DLD1 (cell line): ENCODE data around the gene BRD9.
"Not testable (repeated sequence)": the region's sequence is repeated elsewhere in the genome, so short reads cannot be mapped to it uniquely, and the experiment has no call there.

Experiments used
- in situ Hi-C: cut with HindIII; loops from 2 replicates; pipeline ENCODE4 v1.10.0; 2017; ENCODE audit warnings: low sequenced_read_pairs

BRD9 gene

DNA sequence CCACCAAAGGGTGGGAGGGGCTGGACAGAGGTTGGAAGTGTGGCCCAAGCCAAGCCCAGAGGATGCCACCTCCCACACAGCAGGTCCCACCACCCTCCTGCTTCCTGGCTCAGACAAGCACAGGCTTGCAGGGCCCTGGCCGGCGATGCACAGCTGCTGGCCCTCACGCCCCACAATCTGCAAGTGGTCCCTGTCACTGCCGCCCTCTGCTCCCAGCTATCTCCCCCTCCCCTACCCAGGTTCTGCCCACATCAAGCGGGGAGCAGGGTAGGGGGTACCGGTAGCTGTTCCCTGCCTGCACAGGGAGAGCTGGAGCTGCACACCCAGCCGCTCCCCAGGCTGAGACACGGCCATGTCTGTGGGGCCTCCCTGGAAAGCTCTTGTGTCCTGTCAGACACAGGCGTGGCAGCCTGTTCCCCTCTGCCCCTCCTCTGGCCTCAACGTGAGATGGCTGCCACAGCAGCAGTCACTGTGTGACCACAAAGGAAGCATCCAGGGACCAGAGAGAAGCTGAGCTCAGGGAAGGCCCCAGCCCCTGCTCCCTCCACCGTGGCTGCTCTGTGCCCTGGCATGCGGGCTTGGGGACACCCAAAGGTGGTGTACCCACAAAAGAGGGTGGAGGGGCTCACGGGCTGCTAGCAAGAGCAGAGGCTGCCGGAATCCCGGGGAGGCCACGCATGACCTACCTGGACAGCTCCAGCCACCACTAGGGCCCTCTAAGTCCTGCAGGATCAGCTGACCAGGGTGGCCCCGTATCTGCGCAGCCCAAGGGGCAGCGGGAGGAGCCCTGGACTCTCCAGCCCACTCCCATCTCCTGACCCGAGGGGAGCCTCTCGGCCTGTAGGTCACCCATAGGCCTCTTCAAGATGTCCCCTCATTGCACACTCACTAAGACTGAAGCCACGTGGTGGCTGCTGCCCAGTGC lies 30.9 kb downstream of the BRD9 start:
- in situ Hi-C loops = no loop called here

DNA sequence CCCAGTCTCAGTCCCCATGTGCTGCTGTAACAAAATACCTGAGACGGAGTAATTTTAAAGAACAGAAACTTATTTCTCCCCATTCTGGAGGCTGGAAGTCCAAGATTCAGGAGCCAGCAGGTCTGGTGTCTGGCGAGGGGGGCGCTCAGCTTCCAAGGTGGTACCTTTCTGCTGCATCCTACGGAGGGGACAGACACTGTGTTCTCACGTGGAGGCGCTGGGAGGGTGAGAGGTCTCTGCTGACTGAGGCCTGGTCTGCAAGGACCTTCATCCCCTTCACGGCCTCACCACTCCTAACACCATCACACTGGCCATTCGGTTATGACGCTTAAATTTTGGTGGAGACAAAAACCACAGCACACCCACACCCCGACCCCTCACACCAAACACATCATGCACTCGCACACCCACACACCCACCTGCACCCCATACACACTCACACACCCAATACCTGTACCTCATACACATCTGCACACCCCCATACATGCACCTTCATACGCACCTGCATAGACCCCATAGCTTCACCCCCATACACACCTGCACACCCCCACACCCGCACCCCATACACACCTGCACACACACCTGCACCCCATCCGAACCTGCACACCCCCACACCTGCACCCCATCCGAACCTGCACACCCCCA lies 32.0 kb downstream of the BRD9 start:
- in situ Hi-C loops = no loop called here

DNA sequence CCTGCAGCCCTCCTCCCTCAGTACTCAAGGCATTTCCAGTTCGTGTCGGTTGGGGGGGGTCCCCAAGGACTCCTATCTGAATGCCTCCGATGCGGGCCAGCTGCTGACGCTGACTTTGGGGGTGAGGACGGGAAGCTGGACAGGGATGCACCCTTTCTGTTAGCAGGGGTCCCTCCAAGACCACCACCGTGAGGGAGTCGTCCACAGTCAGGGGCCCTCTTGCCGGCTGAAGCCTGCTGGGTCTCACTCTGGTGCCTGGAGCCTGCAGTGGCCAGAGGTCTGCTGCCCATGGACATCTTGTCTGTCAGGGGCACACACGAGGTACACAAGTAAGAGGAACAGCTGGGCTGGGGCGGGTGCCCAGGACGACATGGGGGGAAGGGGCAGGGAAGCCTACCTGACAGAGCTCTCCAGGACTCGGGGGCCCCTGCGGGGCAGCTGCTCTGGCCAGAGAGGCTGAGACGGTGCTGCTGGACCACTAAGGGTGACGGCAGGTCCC lies 32.8 kb downstream of the BRD9 start:
- in situ Hi-C loops = no loop called here

DNA sequence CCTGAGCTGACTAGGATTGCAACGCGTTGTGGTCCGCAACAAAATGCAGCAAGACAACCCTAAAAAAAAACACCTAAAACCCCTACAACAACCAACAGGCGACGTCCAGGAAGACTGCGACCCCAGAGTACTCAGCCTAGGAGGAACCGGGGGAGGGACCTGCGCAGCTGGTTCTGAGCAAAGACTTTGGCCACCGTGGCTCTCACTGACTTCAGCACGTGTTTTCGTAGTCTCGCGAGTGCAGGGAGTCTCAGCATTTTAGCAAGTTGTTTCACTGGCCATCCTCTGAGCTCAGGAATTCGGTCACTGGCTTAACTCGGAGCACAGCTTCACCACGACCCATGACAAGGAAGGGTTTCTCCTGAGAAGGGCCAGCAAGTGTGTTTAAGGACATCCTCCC lies 33.2 kb downstream of the BRD9 start:
- in situ Hi-C loops = no loop called here

DNA sequence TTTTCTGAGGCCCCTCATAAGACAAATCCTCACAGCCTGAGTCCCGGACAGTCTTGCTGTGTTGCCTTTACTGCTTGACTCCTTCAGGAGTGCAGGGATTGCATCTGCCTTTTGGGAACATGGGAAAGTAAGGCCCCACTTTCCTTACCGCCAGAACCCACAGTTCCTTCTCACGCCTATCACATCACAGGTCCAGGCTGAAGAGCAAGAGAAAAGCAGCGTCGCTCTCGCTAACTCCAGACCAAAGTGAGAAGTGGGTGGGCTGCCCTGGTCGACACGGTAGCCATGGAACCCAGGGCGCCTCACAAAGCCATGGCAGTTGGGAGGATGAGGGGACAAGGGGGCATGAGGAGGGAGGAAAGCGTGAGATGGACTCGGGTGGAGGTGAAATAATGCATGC lies 33.9 kb downstream of the BRD9 start:
- in situ Hi-C loops = no loop called here

DNA sequence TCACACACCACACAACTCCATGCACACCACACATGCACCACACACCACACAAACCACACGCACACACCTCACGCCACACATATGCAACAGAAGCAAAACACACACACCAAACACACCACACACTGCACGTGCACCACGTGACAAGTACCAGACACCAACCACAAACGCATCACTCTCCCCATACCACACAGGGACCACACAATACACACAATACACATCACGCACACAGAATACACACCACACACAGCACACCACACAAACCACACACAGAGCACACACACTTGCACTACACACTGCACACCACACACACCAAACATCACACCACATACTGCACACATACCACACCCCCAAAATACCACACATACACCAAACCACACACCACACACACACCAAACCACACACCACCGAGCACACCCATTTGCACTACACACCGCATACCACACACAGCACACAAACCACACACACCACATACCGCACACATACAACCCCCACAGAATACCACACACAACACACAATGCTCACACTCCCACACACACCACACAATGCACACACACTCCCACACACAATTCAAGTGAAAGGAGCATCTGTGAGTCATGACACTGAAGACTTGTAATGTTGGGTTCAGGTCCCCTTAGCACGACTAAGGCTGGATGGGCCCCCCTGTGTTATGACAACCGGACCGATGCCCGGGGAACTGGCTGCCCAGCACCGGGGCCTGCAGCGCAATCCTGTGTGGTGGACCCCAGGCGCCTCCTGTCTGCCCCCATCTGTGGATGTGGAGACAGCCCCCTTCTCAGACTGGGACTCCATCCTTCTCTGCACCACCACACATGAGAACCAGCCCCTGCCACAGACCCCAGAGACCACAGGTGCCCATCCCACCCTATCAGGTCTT lies 35.8 kb downstream of the BRD9 start:
- in situ Hi-C loops = no loop called here

DNA sequence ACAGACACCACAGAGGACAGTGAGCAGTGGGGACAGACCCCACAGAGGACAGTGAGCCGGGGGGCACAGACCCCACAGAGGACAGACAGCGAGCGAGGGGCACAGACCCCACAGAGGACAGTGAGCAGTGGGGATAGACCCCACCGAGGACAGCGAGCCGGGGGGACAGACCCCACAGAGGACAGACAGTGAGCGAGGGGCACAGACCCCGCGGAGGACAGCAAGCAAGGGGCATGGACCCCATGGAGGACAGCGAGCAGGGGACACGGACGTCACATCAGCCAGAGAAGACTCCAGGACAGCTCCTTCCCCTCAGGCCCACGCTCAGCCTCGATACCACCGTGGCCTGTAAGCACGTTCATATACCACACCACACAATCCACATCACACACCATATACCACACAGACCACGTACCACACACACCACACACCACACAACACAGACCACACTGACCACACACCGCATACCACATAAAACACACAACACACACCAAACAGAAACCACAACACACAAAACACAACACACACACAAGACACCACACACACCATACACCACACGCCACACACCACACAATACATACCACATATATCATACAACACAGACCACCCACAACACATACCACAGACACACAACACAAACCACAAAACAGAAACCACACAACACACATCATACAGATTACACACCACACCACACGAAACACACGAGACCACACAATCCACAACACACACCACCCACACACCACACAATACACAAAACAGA lies 36.6 kb downstream of the BRD9 start:
- in situ Hi-C loops = no loop called here

DNA sequence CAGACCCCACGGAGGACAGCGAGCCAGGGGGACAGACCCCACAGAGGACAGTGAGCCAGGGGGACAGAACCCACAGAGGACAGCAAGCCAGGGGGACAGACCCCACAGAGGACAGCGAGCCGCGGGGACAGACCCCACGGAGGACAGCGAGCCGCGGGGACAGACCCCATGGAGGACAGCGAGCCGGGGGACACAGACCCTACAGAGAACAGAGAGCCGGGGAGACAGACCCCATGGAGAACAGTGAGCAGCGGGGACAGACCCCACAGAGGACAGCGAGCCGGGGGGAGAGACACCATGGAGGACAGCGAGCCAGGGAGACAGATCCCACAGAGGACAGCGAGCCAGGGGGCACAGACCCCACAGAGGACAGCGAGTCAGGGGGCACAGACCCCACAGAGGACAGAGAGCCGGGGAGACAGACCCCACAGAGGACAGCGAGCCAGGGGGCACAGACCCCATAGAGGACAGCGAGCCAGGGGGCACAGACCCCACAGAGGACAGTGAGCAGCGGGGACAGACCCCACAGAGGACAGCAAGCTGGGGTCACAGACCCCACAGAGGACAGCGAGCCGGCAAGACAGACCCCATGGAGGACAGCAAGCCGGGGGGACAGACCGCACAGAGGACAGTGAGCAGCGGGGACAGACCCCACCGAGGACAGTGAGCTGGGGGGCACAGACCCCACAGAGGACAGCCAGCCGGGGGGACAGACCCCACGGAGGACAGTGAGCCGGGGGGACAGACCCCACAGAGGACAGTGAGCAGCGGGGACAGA lies 37.4 kb downstream of the BRD9 start:
- in situ Hi-C loops = no loop called here

DNA sequence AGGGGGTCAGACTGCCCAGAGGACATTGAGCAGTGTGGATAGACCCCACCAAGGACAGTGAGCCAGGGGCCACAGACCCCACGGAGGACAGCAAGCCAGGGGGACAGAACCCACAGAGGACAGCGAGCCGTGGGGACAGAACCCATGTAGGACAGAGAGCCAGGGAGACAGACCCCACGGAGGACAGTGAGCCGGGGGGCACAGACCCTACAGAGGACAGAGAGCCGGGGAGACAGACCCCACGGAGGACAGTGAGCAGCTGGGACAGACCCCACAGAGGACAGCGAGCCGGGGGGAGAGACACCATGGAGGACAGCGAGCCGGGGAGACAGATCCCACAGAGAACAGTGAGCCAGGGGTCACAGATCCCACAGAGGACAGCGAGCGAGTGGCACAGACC lies 38.4 kb downstream of the BRD9 start:
- in situ Hi-C loops = no loop called here

DNA sequence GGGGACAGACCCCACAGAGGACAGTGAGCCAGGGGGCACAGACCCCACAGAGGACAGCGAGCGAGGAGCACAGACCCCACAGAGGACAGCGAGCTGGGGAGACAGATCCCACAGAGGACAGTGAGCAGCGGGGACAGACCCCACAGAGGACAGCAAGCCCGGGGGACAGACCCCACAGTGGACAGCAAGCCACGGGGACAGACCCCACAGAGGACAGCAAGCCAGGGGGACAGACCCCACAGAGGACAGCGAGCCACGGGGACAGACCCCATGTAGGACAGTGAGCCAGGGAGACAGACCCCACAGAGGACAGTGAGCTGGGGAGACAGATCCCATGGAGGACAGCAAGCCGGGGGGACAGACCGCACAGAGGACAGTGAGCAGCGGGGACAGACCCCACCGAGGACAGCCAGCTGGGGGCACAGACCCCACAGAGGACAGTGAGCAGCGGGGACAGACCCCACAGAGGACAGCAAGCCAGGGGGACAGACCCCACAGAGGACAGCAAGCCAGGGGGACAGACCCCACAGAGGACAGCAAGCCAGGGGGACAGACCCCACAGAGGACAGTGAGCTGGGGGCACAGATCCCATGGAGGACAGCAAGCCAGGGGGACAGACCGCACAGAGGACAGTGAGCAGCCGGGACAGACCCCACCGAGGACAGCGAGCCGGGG lies 39.0 kb downstream of the BRD9 start:
- in situ Hi-C loops = not testable (repeated sequence)

DNA sequence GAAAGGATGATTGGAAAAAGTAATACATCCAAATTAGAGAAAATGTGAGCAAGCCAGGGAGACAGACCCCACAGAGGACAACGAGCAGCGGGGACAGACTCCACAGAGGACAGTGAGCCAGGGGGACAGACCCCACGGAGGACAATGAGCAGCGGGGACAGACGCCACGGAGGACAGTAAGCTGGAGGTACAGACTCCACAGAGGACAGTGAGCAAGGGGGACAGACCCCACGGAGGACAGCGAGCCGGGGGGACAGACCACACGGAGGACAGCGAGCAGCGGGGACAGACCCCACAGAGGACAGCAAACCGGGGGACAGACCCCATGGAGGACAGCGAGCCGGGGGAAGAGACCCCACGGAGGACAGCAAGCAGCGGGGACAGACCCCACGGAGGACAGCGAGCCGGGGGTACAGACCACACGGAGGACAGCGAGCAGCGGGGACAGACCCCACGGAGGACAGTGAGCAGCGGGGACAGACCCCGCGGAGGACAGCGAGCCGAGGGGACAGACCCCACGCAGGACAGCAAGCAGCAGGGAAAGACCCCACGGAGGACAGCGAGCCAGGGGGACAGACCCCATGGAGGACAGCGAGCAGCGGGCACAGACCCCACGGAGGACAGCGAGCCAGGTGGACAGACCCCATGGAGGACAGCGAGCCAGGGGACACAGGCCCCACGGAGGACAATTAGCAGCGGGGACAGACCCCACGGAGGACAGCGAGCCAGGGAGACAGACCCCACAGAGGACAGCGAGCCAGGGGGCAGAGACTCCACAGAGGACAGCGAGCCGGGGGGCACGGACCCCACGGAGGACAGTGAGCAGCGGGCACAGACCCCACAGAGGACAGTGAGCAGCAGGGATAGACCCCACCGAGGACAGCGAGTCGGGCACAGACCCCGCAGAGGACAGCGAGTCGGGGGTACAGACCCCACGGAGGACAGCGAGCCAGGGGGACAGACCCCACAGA lies 39.9 kb downstream of the BRD9 start:
- in situ Hi-C loops = no loop called here

DNA sequence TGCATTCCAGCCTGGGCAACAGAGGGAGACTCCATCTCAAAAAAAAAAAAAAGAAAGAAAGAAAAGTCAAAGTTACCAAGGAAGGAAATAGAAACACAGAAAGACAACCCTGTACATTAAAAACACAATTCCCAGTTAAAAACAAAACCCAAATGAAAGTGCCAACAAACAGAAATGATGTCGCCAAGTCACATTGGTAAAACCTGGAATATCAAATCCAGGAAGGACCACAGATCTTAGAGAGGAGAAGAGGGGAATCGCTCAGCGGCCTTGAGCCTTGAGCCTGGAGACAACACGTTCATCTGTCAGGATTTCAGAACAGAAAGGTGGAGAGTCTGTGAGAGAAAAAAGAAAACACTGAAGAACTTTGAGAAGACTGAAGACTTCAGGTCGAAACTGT lies 40.6 kb downstream of the BRD9 start:
- in situ Hi-C loops = no loop called here

DNA sequence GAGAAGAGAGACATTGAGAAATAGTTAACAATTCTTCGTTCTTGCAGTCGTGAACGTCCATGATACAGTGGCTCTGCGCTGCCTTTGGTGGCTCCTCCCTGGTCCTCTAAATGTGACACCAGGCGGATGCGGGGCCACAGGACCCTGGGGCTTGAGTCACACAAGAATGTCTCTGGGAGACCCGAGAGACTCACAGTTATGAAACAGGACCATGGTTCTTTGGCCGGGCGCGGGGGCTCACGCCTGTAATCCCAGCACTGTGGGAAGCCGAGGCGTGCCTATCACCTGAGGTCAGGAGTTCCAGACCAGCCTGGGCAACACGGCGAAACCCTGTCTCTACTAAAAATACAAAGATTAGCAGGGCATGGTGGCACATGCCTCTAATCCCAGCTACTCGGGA lies 41.0 kb downstream of the BRD9 start:
- in situ Hi-C loops = no loop called here

DNA sequence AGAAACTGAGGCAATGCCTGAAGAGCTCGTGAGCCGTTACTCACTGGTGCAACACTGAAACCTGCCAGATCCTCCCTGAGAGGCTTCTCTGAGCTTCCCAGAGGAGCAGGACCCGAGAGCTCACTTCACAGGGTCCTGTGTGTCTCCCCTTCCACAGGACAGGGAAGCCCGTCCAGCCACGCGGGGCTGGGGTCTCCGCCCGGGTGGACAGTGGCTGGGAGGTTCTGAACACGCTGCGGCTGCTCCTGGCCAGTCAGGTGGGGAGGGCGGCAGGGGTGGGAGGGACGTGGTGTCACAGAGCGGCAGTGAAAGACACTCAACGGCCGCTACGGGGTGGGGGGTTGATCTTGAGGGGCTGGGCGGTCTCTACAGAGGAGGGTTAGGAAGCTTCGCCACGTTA lies 41.5 kb downstream of the BRD9 start:
- in situ Hi-C loops = no loop called here

DNA sequence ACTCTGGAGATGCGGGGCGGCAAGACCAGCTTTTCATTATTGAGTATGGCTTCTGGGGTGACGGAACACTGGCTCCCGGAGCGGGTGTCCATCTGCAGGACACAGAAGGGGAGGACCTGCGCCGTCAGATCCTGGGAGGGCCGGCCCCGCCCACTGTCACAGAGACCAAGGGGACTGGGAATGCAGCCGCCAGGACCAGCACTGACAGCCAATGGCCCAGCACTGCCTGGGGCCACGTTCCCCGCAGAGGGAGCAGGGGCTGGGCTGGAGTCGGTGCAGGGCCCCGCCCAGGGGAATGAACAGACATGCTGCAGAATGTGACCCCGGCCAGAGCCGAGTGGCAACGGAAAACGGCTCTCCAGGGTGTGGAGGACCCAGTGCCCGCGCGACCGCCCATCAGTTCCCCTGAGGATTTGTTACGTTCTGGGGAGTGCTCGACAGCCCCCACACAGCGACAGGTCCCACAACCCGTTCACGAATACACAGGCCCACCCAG lies 42.0 kb downstream of the BRD9 start, which contains the start of gene ZDHHC11:
ZDHHC11 (minus strand) TSS at position 476 of the 496 bp plus-strand sequence; CDS start at position 92, 384 bp downstream.
- in situ Hi-C loops = no loop called here

DNA sequence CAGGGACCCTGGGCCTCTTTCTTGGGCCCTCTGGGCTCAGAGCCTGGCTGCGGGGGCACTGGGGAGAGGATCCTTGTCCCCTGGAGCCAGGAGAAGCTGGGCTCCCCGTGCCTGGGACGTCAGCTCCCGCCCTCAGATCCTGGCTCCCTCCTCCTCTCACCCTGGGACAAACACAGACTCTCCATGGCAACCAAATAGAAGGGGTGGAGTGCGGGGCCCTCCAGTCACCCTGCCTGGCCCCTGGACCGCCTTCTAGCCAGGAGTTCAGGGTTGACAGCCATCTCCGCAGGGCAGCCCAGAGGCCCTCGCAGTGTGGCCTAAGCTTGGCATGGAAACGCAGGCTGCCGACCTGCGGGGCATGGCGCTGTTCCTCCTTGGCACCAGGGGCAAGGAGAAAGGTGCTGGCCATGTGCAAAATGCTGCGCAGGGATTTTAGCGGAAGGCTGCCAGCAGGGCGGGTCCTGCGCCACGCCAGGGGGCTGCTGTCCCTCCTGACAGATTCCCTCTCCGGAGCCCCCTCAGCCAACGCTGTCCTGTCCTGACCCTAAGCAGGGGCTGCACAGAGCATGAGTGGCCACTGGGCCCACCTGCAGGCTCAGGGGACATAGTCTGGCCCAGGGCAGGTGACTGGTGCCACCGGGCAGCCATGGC lies 42.8 kb downstream of the BRD9 start:
- in situ Hi-C loops = no loop called here

DNA sequence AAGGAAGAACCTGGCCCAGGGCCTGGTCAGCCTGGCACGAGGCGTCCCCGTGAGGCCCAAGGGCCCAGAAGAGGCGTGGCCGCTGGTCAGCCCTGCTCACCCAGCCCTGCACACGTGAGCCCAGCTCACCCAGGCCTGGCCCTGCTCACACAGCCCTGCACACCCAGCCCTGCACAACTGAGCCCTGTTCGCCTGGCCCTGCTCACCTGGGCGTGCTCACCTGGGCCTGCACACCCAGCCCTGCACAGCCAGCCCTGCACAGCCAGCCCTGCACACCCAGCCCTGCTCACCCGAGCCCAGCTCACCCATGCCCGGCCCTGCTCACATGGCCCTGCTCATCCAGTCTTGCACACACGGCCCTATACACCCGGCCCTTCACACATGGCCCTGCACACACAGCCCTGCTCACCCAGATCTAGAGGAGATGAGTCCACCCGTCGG lies 43.9 kb downstream of the BRD9 start:
- in situ Hi-C loops = no loop called here
